Gastrocnemius medialis (tissue), 4 donors: ENCODE measurements around the gene MMP27. TPM values are rescaled to one million over a fixed set of nuclear protein-coding genes. Genes with fewer than 3 reads are reported as not detected.

Experiments used
- ATAC-seq, 2 donors: fragments of 150-250 bp; one replicate each; pipeline ENCODE4 v1.9.1; 2016
- DNase-seq, 2 donors: peaks; one replicate each; pipeline ENCODE4 v3.0.0-alpha.2; 2019
- H3K27ac ChIP-seq, 4 donors: fragments of 200-600 bp; sonication (generic); 1 replicate in 1 of 4; 2 replicates in 3 of 4; pipeline ENCODE4 v1.5.1; 2016 to 2018; ENCODE audit warnings: mild to moderate bottlenecking in 2 of 4, moderate library complexity in 1 of 4
- H3K27me3 ChIP-seq, 3 donors: fragments of 200-600 bp; sonication (generic) in 2 of 3; 1 replicate in 1 of 3; 2 replicates in 2 of 3; pipeline versions ENCODE4 v1.5.1 to v1.6.0; 2016 to 2019; ENCODE audit warnings: mild to moderate bottlenecking in 1 of 3, moderate library complexity in 1 of 3
- H3K36me3 ChIP-seq, 2 donors: fragments of 200-600 bp; sonication (generic) in 1 of 2; one replicate each; pipeline ENCODE4 v1.5.1; 2017 to 2018
- H3K4me1 ChIP-seq, 2 donors: fragments of 200-600 bp; sonication (generic) in 1 of 2; one replicate each; pipeline ENCODE4 v1.5.1; 2016 to 2017; ENCODE audit warnings: mild to moderate bottlenecking in 2 of 2
- H3K4me3 ChIP-seq, 4 donors: fragments of 200-600 bp; sonication (generic) in 3 of 4; 1 replicate in 1 of 4; 2 replicates in 3 of 4; pipeline ENCODE4 v1.5.1; 2016 to 2019; ENCODE audit warnings: mild to moderate bottlenecking in 2 of 4
- H3K9me3 ChIP-seq, 3 donors: fragments of 200-600 bp; sonication (generic) in 2 of 3; 1 replicate in 1 of 3; 2 replicates in 2 of 3; pipeline ENCODE4 v1.5.1; 2016 to 2019
- CTCF ChIP-seq, 5 experiments: fragments of 450-650 bp in 3 of 5; fragments of 200-600 bp in 2 of 5; sonication (generic) in 2 of 5; IDR thresholded peaks in 4 of 5; conservative IDR thresholded peaks in 1 of 5; 1 replicate in 4 of 5; 2 replicates in 1 of 5; pipeline ENCODE4 v1.5.1; 2016 to 2019; ENCODE audit warnings: antibody characterized with exemption in 5 of 5, mild to moderate bottlenecking in 3 of 5, moderate library complexity in 3 of 5
- POLR2A ChIP-seq, 2 donors: fragments of 450-650 bp; IDR thresholded peaks; one replicate each; pipeline ENCODE4 v1.6.1; 2017; ENCODE audit warnings: antibody characterized with exemption in 2 of 2, mild to moderate bottlenecking in 2 of 2, moderate library complexity in 2 of 2
- in situ Hi-C, 4 donors: fragments of 200-750 bp; cut with MboI; loops; one replicate each; pipeline versions ENCODE4 v1.15.0 to v1.8.0; 2017; ENCODE audit warnings: low sequenced_read_pairs in 4 of 4
- intact Hi-C: fragments of 100-400 bp; cut with DNase I; formaldehyde crosslinking; loops from one replicate; pipeline ENCODE4 v1.15.1; 2023; ENCODE audit warnings: low total_unique reads
- total RNA-seq, 4 donors: library from RNA; depleted of rRNA; stranded (reverse); fragments of >200 nt; gene quantifications; one replicate each; pipeline versions ENCODE4 v1.1.0 to v1.2.3, GENCODE V29; 2016

MMP27 gene
- total RNA-seq, 4 donors from 2014 or later = not detected

- no peak overlapping the region for H3K4me3 ChIP-seq
- TF ChIP-seq POLR2A (IDR thresholded peaks at IDR 0.05) = no peak
- no peak for TF ChIP-seq CTCF (IDR thresholded peaks at IDR 0.05 in 4 of 5, conservative IDR thresholded peaks at IDR 0.05 in 1 of 5)
- ATAC-seq = no peak
- no peak overlapping the region for H3K27ac ChIP-seq
- no peaks in the 10 kb centered on the region for H3K9me3 ChIP-seq
- in situ Hi-C loops (no loop called here), intact Hi-C loops (no loop called here)
- H3K4me1 ChIP-seq = no peaks in the 10 kb centered on the region
- H3K36me3 ChIP-seq = no peaks in the 10 kb centered on the region
- H3K27me3 ChIP-seq = no peaks in the 10 kb centered on the region
- DNase-seq = no peak
Observed at GRCh38 chr11:102716527-102716926, 11.0 kb upstream of the MMP27 start.

GRCh38 chr11:102712137-102712536 is 6.6 kb upstream of the MMP27 start:
- DNase-seq (no peak), ATAC-seq (no peak)
- Histone ChIP-seq H3K4me3 (no peak overlapping the region), H3K27ac (no peak overlapping the region), H3K36me3 (no peaks in the 10 kb centered on the region), H3K4me1 (no peaks in the 10 kb centered on the region), H3K27me3 (no peaks in the 10 kb centered on the region), H3K9me3 (no peaks in the 10 kb centered on the region)
- intact Hi-C loops = no loop called here
- in situ Hi-C loops = no loop called here
- no peak for TF ChIP-seq POLR2A (IDR thresholded peaks at IDR 0.05)

DNA sequence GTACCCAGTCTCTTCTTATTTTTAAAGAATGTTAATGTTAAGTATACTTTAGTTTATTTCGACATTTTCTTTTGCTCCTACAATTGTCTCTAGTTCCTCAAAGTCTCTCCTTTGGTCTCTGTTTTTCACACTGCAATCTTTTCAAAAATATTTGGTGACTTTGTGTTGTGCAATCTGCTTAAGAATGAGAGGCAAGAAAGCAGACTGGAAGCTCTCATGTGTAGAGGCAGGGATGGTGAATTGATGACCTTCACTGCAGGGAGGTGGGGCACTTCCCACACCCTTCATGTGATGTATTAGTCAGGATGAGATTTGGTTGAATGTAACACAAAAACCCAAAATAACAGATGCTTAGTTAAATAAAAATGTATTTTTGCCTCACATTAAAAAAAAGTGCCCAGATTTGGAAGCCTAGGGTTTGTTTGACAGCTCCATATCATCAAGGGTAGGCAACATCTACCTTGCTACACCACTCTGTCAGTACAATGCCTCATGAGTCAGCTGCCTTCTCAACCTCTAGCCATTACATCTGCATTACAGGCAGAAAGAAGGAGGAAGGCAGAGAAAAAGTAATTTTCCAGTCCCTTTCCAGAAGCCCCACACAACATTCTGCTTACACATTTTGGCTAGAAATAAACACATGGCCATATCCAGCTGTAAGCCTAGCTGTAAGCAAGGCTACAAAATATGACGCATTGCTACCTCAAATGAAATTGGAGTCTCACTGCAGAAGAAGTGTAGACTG is 3.8 kb upstream of the MMP27 start:
- Histone ChIP-seq H3K4me1 (no peaks in the 10 kb centered on the region), H3K36me3 (no peaks in the 10 kb centered on the region), H3K27me3 (no peaks in the 10 kb centered on the region), H3K9me3 (no peaks in the 10 kb centered on the region), H3K4me3 (no peak overlapping the region), H3K27ac (no peak overlapping the region)
- ATAC-seq (no peak), DNase-seq (no peak)
- no peak for TF ChIP-seq POLR2A (IDR thresholded peaks at IDR 0.05)
- TF ChIP-seq CTCF (IDR thresholded peaks at IDR 0.05 in 4 of 5, conservative IDR thresholded peaks at IDR 0.05 in 1 of 5) = no peak
- in situ Hi-C loops (no loop called here), intact Hi-C loops (no loop called here)

DNA sequence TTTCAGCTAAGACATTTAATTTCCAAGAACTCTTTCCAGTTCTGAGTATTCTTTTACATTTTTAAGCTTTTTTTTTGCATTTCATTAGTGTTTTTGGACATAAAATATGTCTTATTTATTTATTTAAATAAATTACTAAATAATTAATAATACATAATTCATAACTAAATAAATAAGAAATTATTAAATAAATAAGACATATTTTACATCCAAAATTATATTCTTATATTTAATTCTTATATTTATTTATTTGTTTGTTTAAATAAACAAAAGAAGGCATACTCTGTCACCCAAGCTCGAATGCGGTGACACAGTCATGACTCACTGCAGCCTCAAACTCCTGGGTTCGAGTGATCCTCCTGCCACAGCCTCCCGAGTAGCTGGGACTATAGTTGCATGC is 3.1 kb upstream of the MMP27 start:
- Histone ChIP-seq H3K27me3 (no peaks in the 10 kb centered on the region), H3K4me1 (no peaks in the 10 kb centered on the region), H3K4me3 (no peak overlapping the region), H3K27ac (no peak overlapping the region), H3K9me3 (no peaks in the 10 kb centered on the region), H3K36me3 (no peaks in the 10 kb centered on the region)
- ATAC-seq (no peak), DNase-seq (no peak)
- no peak for TF ChIP-seq POLR2A (IDR thresholded peaks at IDR 0.05)
- no peak for TF ChIP-seq CTCF (IDR thresholded peaks at IDR 0.05 in 4 of 5, conservative IDR thresholded peaks at IDR 0.05 in 1 of 5)
- intact Hi-C loops = no loop called here
- in situ Hi-C loops = no loop called here

DNA sequence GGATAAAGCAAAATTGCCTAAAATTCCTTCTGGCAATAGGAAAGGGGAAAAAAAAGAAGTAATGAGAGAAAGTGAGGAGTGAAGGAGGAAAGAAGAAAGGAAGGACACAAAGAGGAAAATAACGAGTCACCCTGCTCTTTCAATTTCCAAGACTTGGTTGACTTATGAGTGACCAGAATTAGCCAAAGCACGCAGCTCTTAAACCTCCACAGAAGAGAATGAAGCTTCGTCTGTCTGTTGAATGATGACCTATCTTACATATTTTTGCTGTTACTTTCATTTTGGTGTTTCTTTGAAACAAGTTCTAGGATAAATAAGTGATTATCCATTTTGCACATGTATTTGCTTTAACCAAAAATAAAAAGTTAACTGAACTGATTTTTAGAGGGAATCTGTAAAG is 728 bp downstream of the MMP27 start:
- H3K4me1 ChIP-seq = no peaks in the 10 kb centered on the region
- DNase-seq (no peak), ATAC-seq (no peak)
- no peaks in the 10 kb centered on the region for H3K9me3 ChIP-seq
- TF ChIP-seq POLR2A (IDR thresholded peaks at IDR 0.05) (no peak), CTCF (IDR thresholded peaks at IDR 0.05 in 4 of 5, conservative IDR thresholded peaks at IDR 0.05 in 1 of 5) (no peak)
- H3K4me3 ChIP-seq = peak overlapping the region in 1 of 4 donors; percentile 18
- no peaks in the 10 kb centered on the region for H3K27me3 ChIP-seq
- H3K27ac ChIP-seq = no peak overlapping the region
- no peaks in the 10 kb centered on the region for H3K36me3 ChIP-seq
- in situ Hi-C loops = no loop called here
- intact Hi-C loops = no loop called here
